Measurements from ENCODE around the gene PEMT. TPM values are rescaled to one million over a fixed set of nuclear protein-coding genes. Genes with fewer than 3 reads are reported as not detected.

Gene PEMT
- total and polyA plus RNA-seq, 2 donors (not counting 1 experiment from before 2014, with no cell fraction given): 10.7 to 20.3 TPM

GRCh38 chr17:17546399-17547185, 44.9 kb downstream of the PEMT start:
- H3K4me1 ChIP-seq (ENCODE audit: control insufficient read depth in 2 of 2, insufficient read depth in 2 of 2, low read length in 2 of 2): no peaks in the 10 kb centered on the region
- Mint-ChIP-seq H3K9me3 (ENCODE audit: insufficient read depth) (no peaks in the 10 kb centered on the region), H3K4me1 (no peaks in the 10 kb centered on the region), H3K27me3 (no peaks in the 10 kb centered on the region), H3K4me3 (no peak overlapping the region), H3K27ac (no peak overlapping the region)
- WGBS (ENCODE audit: insufficient coverage): 95% methylated on average over 16 of the region's 16 CpGs
- intact Hi-C loops (cut with micrococcal nuclease): no loop called here
- no peak overlapping the region for H3K9ac ChIP-seq (ENCODE audit: low read length)
- CTCF ChIA-PET: no interaction called here
- POLR2A ChIA-PET: interaction anchor here (0.6 kb wide), 1 partner anchor 62 kb away, joined by 7 read pairs; no protein-coding TSS in a partner anchor
- H4K20me1 ChIP-seq (ENCODE audit: control insufficient read depth, insufficient read depth, low read length, poor library complexity, severe bottlenecking): no peaks in the 10 kb centered on the region
- no peaks in the 10 kb centered on the region for H3K79me2 ChIP-seq (ENCODE audit: control insufficient read depth, insufficient read depth, low read length)
- TF ChIP-seq, protein P1, sequence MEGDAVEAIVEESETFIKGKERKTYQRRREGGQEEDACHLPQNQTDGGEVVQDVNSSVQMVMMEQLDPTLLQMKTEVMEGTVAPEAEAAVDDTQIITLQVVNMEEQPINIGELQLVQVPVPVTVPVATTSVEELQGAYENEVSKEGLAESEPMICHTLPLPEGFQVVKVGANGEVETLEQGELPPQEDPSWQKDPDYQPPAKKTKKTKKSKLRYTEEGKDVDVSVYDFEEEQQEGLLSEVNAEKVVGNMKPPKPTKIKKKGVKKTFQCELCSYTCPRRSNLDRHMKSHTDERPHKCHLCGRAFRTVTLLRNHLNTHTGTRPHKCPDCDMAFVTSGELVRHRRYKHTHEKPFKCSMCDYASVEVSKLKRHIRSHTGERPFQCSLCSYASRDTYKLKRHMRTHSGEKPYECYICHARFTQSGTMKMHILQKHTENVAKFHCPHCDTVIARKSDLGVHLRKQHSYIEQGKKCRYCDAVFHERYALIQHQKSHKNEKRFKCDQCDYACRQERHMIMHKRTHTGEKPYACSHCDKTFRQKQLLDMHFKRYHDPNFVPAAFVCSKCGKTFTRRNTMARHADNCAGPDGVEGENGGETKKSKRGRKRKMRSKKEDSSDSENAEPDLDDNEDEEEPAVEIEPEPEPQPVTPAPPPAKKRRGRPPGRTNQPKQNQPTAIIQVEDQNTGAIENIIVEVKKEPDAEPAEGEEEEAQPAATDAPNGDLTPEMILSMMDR (IDR thresholded peaks at IDR 0.05): no peak
- H3K9me3 ChIP-seq (ENCODE audit: control extremely low read depth in 1 of 3, control insufficient read depth in 2 of 3, insufficient read depth in 1 of 3, low read length in 2 of 3): no peaks in the 10 kb centered on the region
- DNase-seq: no peak
- H3K36me3 ChIP-seq (replicated peaks in 1 of 2; ENCODE audit: control extremely low read depth in 1 of 2, control insufficient read depth in 1 of 2, extremely low read depth in 1 of 2, insufficient read depth in 2 of 2, low read length in 1 of 2): no peaks in the 10 kb centered on the region
- H3K4me3 ChIP-seq (ENCODE audit: control extremely low read depth in 1 of 5, extremely low read depth in 1 of 5, insufficient read depth in 1 of 5, low read depth in 2 of 5, low read length in 4 of 5): no peak overlapping the region
- H3K4me2 ChIP-seq (replicated peaks; ENCODE audit: low read depth, low read length, poor library complexity, severe bottlenecking): no peak overlapping the region
- H3K27me3 ChIP-seq (replicated peaks in 1 of 4; ENCODE audit: control extremely low read depth in 1 of 4, control insufficient read depth in 3 of 4, insufficient read depth in 4 of 4, low read length in 3 of 4): no peaks in the 10 kb centered on the region
- no peak for ATAC-seq (ENCODE audit: low read depth)
- no peak overlapping the region for H2AFZ ChIP-seq (ENCODE audit: insufficient read depth, low read depth, low read length, poor library complexity, severe bottlenecking)
- H3K27ac ChIP-seq (ENCODE audit: low read length in 2 of 2): no peak overlapping the region

DNA sequence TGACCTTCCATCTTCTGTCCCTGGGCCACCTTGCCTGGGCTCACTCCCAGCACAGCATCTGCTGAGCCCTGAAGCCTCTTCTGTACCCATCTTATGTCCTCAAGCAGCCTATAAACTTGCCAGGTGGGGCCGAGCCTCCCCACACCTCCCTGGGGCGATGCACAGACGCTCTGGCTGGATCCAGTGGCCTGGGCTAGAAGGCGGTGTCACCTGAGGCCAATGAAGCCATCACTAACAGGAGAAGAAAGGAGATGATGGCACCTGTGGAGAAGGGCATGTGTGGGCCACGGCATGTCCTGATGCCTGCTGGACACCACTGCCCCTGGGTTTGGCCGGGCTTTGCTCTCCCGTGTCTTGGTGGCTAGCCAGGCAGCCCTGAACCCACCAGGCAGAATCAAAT, 45.5 kb downstream of the PEMT start:
- H3K79me2 ChIP-seq (ENCODE audit: control insufficient read depth, insufficient read depth, low read length): no peaks in the 10 kb centered on the region
- ChIA-PET CTCF (no interaction called here), POLR2A (no interaction called here)
- H3K4me1 ChIP-seq (ENCODE audit: control insufficient read depth in 2 of 2, insufficient read depth in 2 of 2, low read length in 2 of 2): no peaks in the 10 kb centered on the region
- no peaks in the 10 kb centered on the region for H3K9me3 Mint-ChIP-seq (ENCODE audit: insufficient read depth)
- no peak overlapping the region for H3K4me2 ChIP-seq (replicated peaks; ENCODE audit: low read depth, low read length, poor library complexity, severe bottlenecking)
- H3K4me3 Mint-ChIP-seq: no peak overlapping the region
- 93% methylated on average over 4 of the region's 7 CpGs for WGBS (ENCODE audit: insufficient coverage)
- H4K20me1 ChIP-seq (ENCODE audit: control insufficient read depth, insufficient read depth, low read length, poor library complexity, severe bottlenecking): no peaks in the 10 kb centered on the region
- H3K36me3 ChIP-seq (replicated peaks in 1 of 2; ENCODE audit: control extremely low read depth in 1 of 2, control insufficient read depth in 1 of 2, extremely low read depth in 1 of 2, insufficient read depth in 2 of 2, low read length in 1 of 2): no peaks in the 10 kb centered on the region
- no peak overlapping the region for H3K4me3 ChIP-seq (ENCODE audit: control extremely low read depth in 1 of 5, extremely low read depth in 1 of 5, insufficient read depth in 1 of 5, low read depth in 2 of 5, low read length in 4 of 5)
- H3K4me1 Mint-ChIP-seq: no peaks in the 10 kb centered on the region
- no peak overlapping the region for H3K27ac Mint-ChIP-seq
- intact Hi-C loops (cut with micrococcal nuclease): no loop called here
- no peaks in the 10 kb centered on the region for H3K9me3 ChIP-seq (ENCODE audit: control extremely low read depth in 1 of 3, control insufficient read depth in 2 of 3, insufficient read depth in 1 of 3, low read length in 2 of 3)
- H3K27ac ChIP-seq (ENCODE audit: low read length in 2 of 2): no peak overlapping the region
- H3K27me3 ChIP-seq (replicated peaks in 1 of 4; ENCODE audit: control extremely low read depth in 1 of 4, control insufficient read depth in 3 of 4, insufficient read depth in 4 of 4, low read length in 3 of 4): no peaks in the 10 kb centered on the region
- no peak overlapping the region for H2AFZ ChIP-seq (ENCODE audit: insufficient read depth, low read depth, low read length, poor library complexity, severe bottlenecking)
- no peaks in the 10 kb centered on the region for H3K27me3 Mint-ChIP-seq
- H3K9ac ChIP-seq (ENCODE audit: low read length): no peak overlapping the region
- no peak for DNase-seq
- no peak for ATAC-seq (ENCODE audit: low read depth)
- TF ChIP-seq, protein P1 (IDR thresholded peaks at IDR 0.05): no peak
